ENCODE results near the gene RAP1GAP. TPM values are rescaled to one million over a fixed set of nuclear protein-coding genes. Genes with fewer than 3 reads are reported as not detected.
A peak's percentile ranks its signal among the peaks of the same experiment; 100 is the strongest.

The RAP1GAP gene
- polyA plus RNA-seq, 2 of the 4 experiments (the other 2 are of a cell fraction): 5.4 to 16.7 TPM

- TF ChIP-seq, protein P1, sequence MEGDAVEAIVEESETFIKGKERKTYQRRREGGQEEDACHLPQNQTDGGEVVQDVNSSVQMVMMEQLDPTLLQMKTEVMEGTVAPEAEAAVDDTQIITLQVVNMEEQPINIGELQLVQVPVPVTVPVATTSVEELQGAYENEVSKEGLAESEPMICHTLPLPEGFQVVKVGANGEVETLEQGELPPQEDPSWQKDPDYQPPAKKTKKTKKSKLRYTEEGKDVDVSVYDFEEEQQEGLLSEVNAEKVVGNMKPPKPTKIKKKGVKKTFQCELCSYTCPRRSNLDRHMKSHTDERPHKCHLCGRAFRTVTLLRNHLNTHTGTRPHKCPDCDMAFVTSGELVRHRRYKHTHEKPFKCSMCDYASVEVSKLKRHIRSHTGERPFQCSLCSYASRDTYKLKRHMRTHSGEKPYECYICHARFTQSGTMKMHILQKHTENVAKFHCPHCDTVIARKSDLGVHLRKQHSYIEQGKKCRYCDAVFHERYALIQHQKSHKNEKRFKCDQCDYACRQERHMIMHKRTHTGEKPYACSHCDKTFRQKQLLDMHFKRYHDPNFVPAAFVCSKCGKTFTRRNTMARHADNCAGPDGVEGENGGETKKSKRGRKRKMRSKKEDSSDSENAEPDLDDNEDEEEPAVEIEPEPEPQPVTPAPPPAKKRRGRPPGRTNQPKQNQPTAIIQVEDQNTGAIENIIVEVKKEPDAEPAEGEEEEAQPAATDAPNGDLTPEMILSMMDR (IDR thresholded peaks at IDR 0.05): no peak
- TF ChIP-seq EHF (CRISPR knock-in tag; IDR thresholded peaks at IDR 0.05): no peak
Observed at GRCh38 chr1:21626921-21627339, 42.2 kb downstream of the RAP1GAP start (continued).

- H3K9me3 ChIP-seq: no peaks in the 10 kb centered on the region
- peak overlapping the region; percentile 85 to 92; a peak in 3 of 6 replicates for H3K27ac ChIP-seq
- TF ChIP-seq POLR2A (IDR thresholded peaks at IDR 0.05; ENCODE audit: low read length) (no peak), KDM1A (IDR thresholded peaks at IDR 0.05; ENCODE audit: low read depth) (peak; percentile 52; the same call in 1 of the 2 replicates), JUNB (IDR thresholded peaks at IDR 0.05) (no peak), HES2 (IDR thresholded peaks at IDR 0.05) (no peak)
- DNase-seq (ENCODE audit: low read depth in 1 of 2, low spot score in 1 of 2) (no peak), ATAC-seq (no peak), FAIRE-seq (no peak)
- 85% methylated on average over 12 of the region's 13 CpGs for WGBS (ENCODE audit: missing lambda C conversion rate)
- CTCF ChIA-PET: interaction anchor here (0.6 to 2.1 kb wide), 5 partner anchors 15 to 1014 kb away, joined by 3 to 9 read pairs (median 4); no protein-coding TSS in a partner anchor
- H3K4me3 ChIP-seq: no peak overlapping the region
- H3K4me2 ChIP-seq: no peak overlapping the region
- peaks cover 55% of the 10 kb centered on the region for H3K4me1 ChIP-seq
- POLR2A ChIA-PET: no interaction called here
Observed at GRCh38 chr1:21625390-21626190, 43.6 kb downstream of the RAP1GAP start.

GRCh38 chr1:21624571-21625389, 44.4 kb downstream of the RAP1GAP start:
- 66% methylated on average over 3 of the region's 11 CpGs for WGBS (ENCODE audit: missing lambda C conversion rate)
- POLR2A ChIA-PET: no interaction called here
- no peak for FAIRE-seq
- no peaks in the 10 kb centered on the region for H3K9me3 ChIP-seq
- H3K4me3 ChIP-seq: no peak overlapping the region
- CTCF ChIA-PET: interaction anchor here (0.6 to 5.0 kb wide), 4 partner anchors 14 to 1014 kb away, joined by 3 to 20 read pairs (median 4); no protein-coding TSS in a partner anchor
- no peak for ATAC-seq
- H3K4me1 ChIP-seq: peaks cover 61% of the 10 kb centered on the region
- TF ChIP-seq HDAC2 (IDR thresholded peaks at IDR 0.05) (no peak), NPAS2 (CRISPR knock-in tag; IDR thresholded peaks at IDR 0.05; ENCODE audit: borderline replicate concordance) (no peak), MAZ (IDR thresholded peaks at IDR 0.05; ENCODE audit: borderline replicate concordance, low read depth, low read length) (no peak), SMC3 (IDR thresholded peaks at IDR 0.05) (no peak), CHD2 (IDR thresholded peaks at IDR 0.05; ENCODE audit: low read length, partially characterized antibody) (no peak), CBX8 (IDR thresholded peaks at IDR 0.05) (no peak), RCOR1 (IDR thresholded peaks at IDR 0.05; ENCODE audit: low read depth, low read length) (no peak), HOXA7 (CRISPR knock-in tag; IDR thresholded peaks at IDR 0.05) (no peak), FOSL2 (IDR thresholded peaks at IDR 0.05) (no peak), FOSL2 (CRISPR knock-in tag; IDR thresholded peaks at IDR 0.05) (no peak), NR3C1 (IDR thresholded peaks at IDR 0.05) (no peak)
- no peak for DNase-seq (ENCODE audit: low read depth in 1 of 2, low spot score in 1 of 2)
- peak overlapping the region; percentile 85 to 92 for H3K27ac ChIP-seq
- peak overlapping the region; percentile 97; the same call in 2 of the 3 replicates for H3K4me2 ChIP-seq

- H3K4me1 ChIP-seq: peaks cover 50% of the 10 kb centered on the region
- no peaks in the 10 kb centered on the region for H3K9me3 ChIP-seq
- DNase-seq (ENCODE audit: low read depth in 1 of 2, low spot score in 1 of 2) (peak in 1 of 2 experiments; percentile 80), ATAC-seq (peak in 1 of 2 experiments; percentile 46; a peak in 3 of 6 replicates), FAIRE-seq (no peak)
- ChIA-PET POLR2A (no interaction called here), CTCF (interaction anchor here (5.0 kb wide), 1 partner anchor 35 kb away, joined by 20 read pairs; no protein-coding TSS in a partner anchor)
- peak overlapping the region; percentile 97 for H3K4me2 ChIP-seq
- 0% methylated on average over 6 of the region's 10 CpGs for WGBS (ENCODE audit: missing lambda C conversion rate)
- no peak overlapping the region for H3K4me3 ChIP-seq
- peak overlapping the region; percentile 85 to 92 for H3K27ac ChIP-seq
- no peak for TF ChIP-seq MYC (IDR thresholded peaks at IDR 0.05; ENCODE audit: borderline replicate concordance, low read length)
- no peak for TF ChIP-seq TP53 (CRISPR knock-in tag; IDR thresholded peaks at IDR 0.05)
- TF ChIP-seq HOXB5 (CRISPR knock-in tag; IDR thresholded peaks at IDR 0.05): 0 out of 2 replicates have a peak, but pooled peaks have one; percentile 43
- 0 out of 2 replicates have a peak, but pooled peaks have one; percentile 57 for TF ChIP-seq EHF (CRISPR knock-in tag; IDR thresholded peaks at IDR 0.05)
- no peak for TF ChIP-seq POLR2AphosphoS2 (conservative IDR thresholded peaks at IDR 0.05; ENCODE audit: low read length)
- TF ChIP-seq PBX3 (IDR thresholded peaks at IDR 0.05): no peak
- no peak for TF ChIP-seq CBX2 (IDR thresholded peaks at IDR 0.05; ENCODE audit: borderline replicate concordance, low read depth)
- TF ChIP-seq, protein P2, sequence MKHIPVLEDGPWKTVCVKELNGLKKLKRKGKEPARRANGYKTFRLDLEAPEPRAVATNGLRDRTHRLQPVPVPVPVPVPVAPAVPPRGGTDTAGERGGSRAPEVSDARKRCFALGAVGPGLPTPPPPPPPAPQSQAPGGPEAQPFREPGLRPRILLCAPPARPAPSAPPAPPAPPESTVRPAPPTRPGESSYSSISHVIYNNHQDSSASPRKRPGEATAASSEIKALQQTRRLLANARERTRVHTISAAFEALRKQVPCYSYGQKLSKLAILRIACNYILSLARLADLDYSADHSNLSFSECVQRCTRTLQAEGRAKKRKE (CRISPR knock-in tag; IDR thresholded peaks at IDR 0.05; ENCODE audit: low read depth): no peak
- no peak for TF ChIP-seq NR3C1 (IDR thresholded peaks at IDR 0.05)
- no peak for TF ChIP-seq CHD2 (IDR thresholded peaks at IDR 0.05; ENCODE audit: low read length, partially characterized antibody)
- no peak for TF ChIP-seq FOXS1 (CRISPR knock-in tag; IDR thresholded peaks at IDR 0.05)
- TF ChIP-seq CHD4 (IDR thresholded peaks at IDR 0.05; ENCODE audit: borderline replicate concordance): no peak
- no peak for TF ChIP-seq RNF2 (IDR thresholded peaks at IDR 0.05; ENCODE audit: borderline replicate concordance, low read depth)
- no peak for TF ChIP-seq RCOR1 (IDR thresholded peaks at IDR 0.05; ENCODE audit: low read depth, low read length)
Observed at GRCh38 chr1:21623410-21623961, 45.7 kb downstream of the RAP1GAP start.

All from A549 (cell line).